Measurements from ENCODE around the gene SLC4A5.

SLC4A5 gene

DNA sequence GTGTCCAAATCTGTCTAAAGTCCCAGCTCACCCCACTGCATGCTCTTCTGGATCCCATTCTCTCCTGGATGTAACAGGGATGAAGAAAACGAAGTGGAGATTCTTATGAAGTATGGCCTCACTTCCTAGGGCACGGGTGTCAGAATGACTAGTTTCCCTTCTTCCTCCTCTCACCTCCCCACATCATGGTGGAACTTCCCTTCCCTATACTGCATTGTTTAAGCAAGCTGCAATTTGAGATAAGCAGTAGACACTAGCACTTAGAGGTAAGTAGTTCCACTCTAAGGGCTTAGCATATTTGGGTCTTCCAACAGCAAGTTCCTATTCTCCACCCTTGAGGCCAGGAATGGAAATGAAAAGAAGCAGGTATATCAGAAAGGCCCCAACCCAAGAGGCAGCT, 29.7 kb downstream of the SLC4A5 start:
- no peak for DNase-seq (ENCODE audit: low read depth)
- TF ChIP-seq, protein P1, sequence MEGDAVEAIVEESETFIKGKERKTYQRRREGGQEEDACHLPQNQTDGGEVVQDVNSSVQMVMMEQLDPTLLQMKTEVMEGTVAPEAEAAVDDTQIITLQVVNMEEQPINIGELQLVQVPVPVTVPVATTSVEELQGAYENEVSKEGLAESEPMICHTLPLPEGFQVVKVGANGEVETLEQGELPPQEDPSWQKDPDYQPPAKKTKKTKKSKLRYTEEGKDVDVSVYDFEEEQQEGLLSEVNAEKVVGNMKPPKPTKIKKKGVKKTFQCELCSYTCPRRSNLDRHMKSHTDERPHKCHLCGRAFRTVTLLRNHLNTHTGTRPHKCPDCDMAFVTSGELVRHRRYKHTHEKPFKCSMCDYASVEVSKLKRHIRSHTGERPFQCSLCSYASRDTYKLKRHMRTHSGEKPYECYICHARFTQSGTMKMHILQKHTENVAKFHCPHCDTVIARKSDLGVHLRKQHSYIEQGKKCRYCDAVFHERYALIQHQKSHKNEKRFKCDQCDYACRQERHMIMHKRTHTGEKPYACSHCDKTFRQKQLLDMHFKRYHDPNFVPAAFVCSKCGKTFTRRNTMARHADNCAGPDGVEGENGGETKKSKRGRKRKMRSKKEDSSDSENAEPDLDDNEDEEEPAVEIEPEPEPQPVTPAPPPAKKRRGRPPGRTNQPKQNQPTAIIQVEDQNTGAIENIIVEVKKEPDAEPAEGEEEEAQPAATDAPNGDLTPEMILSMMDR (IDR thresholded peaks at IDR 0.05; ENCODE audit: control insufficient read depth, insufficient read depth, low read depth, low read length, missing control alignments): no peak
- H3K4me3 ChIP-seq (ENCODE audit: control insufficient read depth, low read depth, low read length): no peak overlapping the region

DNA sequence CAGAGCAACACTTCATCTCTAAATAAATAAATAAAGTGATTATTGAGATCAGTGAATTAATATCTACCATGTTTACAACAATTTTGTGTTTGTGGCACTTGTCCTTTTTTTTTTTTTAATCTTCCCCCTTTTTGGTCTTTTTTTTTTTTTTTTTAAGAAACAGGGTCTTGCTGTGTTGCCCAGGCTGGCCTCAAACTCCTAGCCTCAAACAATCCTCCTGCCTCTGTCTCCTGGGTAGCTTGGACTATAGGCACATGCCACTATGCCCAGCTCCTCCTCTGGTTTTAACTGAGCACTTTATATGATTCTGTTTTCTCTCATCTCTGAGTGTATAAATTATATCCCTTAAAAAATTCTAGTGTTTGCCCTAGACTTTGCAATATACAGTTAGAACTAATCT, 30.3 kb downstream of the SLC4A5 start:
- TF ChIP-seq, protein P1 (IDR thresholded peaks at IDR 0.05; ENCODE audit: control insufficient read depth, insufficient read depth, low read depth, low read length, missing control alignments): no peak
- no peak overlapping the region for H3K4me3 ChIP-seq (ENCODE audit: control insufficient read depth, low read depth, low read length)
- no peak for DNase-seq (ENCODE audit: low read depth)

DNA sequence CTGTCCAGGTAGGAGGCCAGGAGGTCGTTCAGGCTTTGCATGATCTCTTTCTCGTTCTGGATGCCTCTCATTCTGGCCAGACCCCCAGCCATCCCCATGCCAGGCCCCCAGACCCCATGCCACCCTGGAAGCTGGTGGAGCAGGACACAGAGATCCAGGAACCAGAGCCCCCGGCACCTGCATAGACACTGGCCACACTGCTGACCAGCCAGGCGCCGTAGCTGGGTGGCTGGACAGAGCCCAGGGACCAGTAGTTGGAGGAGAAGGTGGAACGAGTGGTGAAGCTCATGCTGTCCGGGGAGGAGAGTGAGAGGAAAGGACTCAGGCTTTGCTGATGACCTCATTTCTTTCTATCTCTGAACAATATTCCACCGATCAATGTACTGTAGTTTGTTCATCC, 35.5 kb downstream of the SLC4A5 start:
- TF ChIP-seq, protein P1 (IDR thresholded peaks at IDR 0.05; ENCODE audit: control insufficient read depth, insufficient read depth, low read depth, low read length, missing control alignments): no peak

DNA sequence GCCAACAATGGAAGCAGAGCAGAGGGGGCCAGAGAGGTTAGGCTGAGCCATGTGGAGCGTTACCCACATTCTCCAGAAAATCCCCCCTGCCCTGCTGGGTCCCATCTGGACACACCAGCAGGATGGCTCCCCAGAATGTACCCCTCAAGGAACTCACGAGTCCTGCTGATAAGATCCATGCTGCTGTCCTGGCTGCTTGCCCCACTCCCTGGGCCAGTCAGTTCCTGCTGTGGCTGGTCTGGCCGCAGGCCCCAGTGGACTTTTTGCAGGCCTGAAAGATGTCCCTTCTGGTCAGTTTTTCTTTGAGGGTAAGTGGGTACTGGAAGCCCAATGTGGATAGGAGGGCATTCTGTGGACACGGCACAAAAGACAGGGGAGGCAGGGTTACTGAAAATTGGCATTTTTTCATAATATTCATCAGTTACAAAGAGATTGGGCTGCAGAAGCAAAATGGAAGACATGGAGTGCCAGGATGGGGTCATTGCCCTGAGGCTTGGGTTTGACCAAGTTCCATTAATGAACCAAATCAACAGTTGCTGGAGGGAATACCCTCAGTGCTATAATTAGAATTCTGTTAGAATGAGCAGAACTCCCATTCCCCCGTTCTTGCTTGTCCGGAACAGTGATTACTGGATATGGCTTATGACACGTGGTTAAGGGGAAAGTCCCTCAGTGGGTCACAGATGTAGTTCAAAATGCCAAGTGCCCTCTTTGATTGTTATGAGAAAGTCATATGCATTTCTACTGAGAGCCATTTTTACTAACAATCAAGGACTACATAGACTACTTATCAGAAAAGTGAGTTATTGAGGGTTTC, 38.7 kb downstream of the SLC4A5 start:
- no peak overlapping the region for H3K4me3 ChIP-seq (ENCODE audit: control insufficient read depth, low read depth, low read length)
- TF ChIP-seq, protein P1 (IDR thresholded peaks at IDR 0.05; ENCODE audit: control insufficient read depth, insufficient read depth, low read depth, low read length, missing control alignments): no peak
- no peak for DNase-seq (ENCODE audit: low read depth)

More for the DNA sequence above, 35.5 kb downstream of the SLC4A5 start:
- no peak for DNase-seq (ENCODE audit: low read depth)
- H3K4me3 ChIP-seq (ENCODE audit: control insufficient read depth, low read depth, low read length): no peak overlapping the region

DNA sequence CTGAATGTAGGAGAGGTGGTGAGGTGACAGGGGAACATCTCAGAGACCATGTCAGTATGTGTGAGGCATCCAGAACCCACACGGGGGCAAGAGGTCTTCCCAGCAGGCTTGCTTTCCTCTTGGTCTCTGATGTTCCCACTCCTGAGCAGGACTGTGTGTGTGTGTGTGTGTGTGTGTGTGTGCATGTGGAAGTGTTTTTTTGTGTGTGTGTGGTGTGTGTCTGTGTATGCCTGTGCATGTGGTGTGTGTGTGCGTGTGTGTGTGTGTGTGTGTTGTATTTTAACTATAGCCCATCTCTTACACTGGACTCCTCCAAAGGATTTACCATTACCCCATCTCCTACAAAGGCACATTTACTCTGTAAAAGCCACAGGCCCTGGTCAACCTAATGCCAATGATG, 40.4 kb downstream of the SLC4A5 start:
- TF ChIP-seq, protein P1 (IDR thresholded peaks at IDR 0.05; ENCODE audit: control insufficient read depth, insufficient read depth, low read depth, low read length, missing control alignments): no peak
- H3K4me3 ChIP-seq (ENCODE audit: control insufficient read depth, low read depth, low read length): no peak overlapping the region
- no peak for DNase-seq (ENCODE audit: low read depth)

DNA sequence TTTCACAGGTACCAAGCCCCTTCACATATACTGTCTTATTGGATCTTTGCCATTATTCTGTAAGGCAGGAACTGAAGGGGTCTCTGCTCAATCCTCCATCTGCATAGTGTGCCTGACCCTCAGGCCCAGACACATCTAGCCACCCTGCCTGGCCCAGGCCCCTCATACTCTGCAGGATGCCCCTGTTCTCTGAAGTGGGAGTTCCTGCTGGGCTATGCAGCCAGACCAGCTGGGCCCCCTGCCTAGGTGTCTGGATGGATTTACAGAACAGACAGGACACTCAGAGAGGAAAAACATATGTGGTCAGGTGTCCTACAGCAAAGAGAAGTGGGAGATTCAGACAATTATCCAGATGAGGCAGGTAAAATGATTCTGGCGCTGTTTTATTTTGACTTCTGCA, 42.0 kb downstream of the SLC4A5 start:
- H3K4me3 ChIP-seq (ENCODE audit: control insufficient read depth, low read depth, low read length): no peak overlapping the region
- TF ChIP-seq, protein P1 (IDR thresholded peaks at IDR 0.05; ENCODE audit: control insufficient read depth, insufficient read depth, low read depth, low read length, missing control alignments): no peak
- no peak for DNase-seq (ENCODE audit: low read depth)

Measured in AG09309 (cell line).